Measurements from ENCODE around the gene RBM12.

Gene RBM12

DNA sequence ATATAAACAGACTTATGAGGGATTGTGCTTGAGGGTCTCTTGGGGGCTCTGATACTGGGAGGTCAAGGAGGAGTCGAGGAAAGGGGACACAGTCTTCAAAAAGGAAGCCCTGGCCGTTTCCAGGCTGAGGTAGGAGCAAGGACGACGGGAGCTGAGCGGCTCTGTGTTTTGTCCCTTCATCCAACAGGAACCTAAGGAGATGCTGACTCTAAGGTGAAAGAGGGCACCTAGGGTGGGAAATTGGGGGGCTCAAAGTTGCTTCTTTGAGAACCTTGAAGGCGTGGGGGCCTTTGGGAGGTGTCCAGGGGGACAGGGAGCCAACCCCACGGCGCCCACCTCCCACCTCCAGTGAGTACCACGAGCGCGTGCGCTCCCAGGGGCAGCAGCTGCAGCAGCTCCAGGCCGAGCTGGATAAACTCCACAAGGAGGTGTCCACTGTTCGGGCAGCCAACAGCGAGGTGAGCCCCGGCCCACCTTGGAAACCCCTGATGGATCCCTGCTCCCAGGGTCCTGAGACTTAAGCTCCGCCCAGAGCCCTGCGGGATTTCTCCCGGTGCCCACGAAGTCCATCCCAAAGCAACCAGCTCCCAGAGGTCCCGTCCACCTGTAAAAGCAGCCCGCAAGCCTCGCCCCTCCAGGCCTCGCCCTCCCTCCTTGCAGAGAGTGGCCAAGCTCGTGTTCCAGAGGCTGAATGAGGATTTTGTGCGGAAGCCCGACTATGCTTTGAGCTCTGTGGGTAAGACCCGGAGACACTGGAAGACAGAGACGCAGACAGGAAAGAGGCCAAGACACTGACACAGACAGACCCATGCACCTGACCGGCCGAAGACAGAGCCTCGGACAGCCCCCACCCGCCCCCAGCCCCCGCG lies 46.2 kb downstream of the RBM12 start:
- peaks cover 10% of the 10 kb centered on the region for H3K4me1 ChIP-seq (ENCODE audit: control insufficient read depth, insufficient read depth, low read length)
- peaks cover 8% of the 10 kb centered on the region; the same call in 1 of the 2 replicates for H3K36me3 ChIP-seq (ENCODE audit: control insufficient read depth, insufficient read depth, low read length)
- peaks cover 18% of the 10 kb centered on the region for H3K27me3 ChIP-seq (ENCODE audit: control insufficient read depth, insufficient read depth, low read length)
- H3K4me3 ChIP-seq (ENCODE audit: low read depth, low read length), result peak overlapping the region; percentile 65
- no peaks in the 10 kb centered on the region for H3K9me3 ChIP-seq (ENCODE audit: control insufficient read depth, insufficient read depth, low read length)
- no peak overlapping the region for H3K27ac ChIP-seq (ENCODE audit: low read depth, low read length)
- no peak overlapping the region for H3K9ac ChIP-seq (ENCODE audit: low read depth, low read length)

DNA sequence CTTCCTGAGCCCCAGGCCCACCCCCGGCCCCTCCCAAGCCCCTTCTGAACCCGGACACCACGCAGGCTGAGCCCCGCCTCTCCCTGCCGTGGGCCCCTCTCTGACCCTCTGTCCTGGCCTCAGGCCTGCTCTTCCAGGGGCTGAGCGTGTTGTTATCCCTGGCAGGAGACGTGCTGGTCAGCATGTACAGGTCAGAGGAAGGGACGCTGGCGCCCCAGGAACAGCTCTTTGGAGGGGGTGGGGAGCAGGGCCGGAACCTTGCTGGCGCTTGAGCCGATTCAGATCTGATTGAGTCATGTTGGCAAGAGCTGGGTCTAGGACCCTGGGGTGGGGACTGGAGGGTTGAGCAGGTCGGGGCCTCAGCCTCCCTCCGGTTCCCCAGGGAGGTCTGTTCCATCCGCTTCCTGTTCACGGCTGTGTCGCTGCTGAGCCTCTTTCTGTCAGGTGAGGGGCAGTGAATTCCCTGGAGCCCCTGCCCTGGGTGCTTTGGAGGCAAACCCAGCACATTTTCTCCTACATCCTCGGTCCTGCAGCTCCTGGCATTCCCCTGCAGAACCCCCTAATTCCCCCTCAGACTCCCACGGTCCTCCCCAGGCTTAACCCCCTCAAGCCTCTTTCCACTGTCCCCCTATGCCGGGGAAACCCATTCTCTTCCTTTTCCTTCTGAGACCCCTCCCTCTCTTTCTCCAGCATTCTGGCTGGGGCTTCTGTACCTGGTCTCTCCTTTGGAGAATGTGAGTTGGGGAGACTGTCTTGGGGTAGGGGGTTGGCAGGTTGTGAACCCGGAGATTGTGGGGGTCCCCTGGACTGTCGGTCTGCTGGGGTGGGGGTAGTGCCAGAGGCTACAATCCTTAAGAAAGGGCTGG lies 47.1 kb downstream of the RBM12 start:
- H3K4me3 ChIP-seq (ENCODE audit: low read depth, low read length), result peak overlapping the region; percentile 65
- H3K4me1 ChIP-seq (ENCODE audit: control insufficient read depth, insufficient read depth, low read length), result peaks cover 10% of the 10 kb centered on the region
- H3K9me3 ChIP-seq (ENCODE audit: control insufficient read depth, insufficient read depth, low read length), result no peaks in the 10 kb centered on the region
- H3K36me3 ChIP-seq (ENCODE audit: control insufficient read depth, insufficient read depth, low read length), result peaks cover 8% of the 10 kb centered on the region; the same call in 1 of the 2 replicates
- peaks cover 18% of the 10 kb centered on the region for H3K27me3 ChIP-seq (ENCODE audit: control insufficient read depth, insufficient read depth, low read length)
- H3K27ac ChIP-seq (ENCODE audit: low read depth, low read length), result no peak overlapping the region
- H3K9ac ChIP-seq (ENCODE audit: low read depth, low read length), result no peak overlapping the region

DNA sequence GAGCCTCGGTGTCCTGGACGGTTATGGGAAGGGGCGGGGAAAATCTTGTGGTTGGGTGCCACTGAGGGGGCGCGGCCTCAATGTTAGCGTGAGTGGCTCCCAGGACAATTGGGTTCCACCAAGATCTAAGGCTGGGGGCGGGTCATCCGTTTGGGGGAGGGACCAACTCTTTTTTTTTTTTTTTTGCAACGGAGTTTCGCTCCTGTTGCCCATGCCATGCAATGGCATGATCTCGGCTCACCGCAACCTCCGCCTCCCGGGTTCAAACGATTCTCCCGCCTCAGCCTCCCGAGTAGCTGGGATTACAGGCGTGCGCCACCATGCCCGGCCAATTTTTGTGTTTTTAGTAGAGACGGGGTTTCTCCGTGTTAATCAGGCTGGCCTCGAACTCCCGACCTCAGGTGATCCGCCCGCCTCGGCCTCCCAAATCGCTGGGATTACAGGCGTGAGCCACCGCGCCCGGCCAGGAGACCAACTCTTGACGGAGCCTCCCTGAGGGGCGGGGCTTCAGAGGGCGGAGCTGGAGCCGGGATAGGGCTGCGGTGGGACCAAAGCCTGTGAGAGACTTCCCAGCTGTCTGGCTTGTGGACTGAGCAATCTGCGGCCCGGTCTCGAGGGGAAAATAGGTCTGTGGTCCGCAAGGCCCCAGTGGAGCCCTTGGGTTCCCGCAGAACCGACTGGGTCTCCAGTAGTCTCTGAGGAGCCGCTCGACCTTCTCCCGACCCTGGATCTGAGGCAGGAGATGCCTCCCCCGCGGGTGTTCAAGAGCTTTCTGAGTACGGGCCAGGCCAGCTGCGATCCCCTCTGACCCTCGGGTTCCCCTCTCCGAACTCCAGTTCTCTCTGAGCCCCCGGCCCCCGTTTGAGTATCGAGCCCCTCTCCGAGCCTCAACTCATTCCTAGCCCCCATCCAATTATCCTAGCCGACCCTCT lies 48.0 kb downstream of the RBM12 start:
- peak overlapping the region; percentile 28 for H3K27ac ChIP-seq (ENCODE audit: low read depth, low read length)
- H3K9ac ChIP-seq (ENCODE audit: low read depth, low read length), result peak overlapping the region; percentile 48; the same call in 1 of the 2 replicates

DNA sequence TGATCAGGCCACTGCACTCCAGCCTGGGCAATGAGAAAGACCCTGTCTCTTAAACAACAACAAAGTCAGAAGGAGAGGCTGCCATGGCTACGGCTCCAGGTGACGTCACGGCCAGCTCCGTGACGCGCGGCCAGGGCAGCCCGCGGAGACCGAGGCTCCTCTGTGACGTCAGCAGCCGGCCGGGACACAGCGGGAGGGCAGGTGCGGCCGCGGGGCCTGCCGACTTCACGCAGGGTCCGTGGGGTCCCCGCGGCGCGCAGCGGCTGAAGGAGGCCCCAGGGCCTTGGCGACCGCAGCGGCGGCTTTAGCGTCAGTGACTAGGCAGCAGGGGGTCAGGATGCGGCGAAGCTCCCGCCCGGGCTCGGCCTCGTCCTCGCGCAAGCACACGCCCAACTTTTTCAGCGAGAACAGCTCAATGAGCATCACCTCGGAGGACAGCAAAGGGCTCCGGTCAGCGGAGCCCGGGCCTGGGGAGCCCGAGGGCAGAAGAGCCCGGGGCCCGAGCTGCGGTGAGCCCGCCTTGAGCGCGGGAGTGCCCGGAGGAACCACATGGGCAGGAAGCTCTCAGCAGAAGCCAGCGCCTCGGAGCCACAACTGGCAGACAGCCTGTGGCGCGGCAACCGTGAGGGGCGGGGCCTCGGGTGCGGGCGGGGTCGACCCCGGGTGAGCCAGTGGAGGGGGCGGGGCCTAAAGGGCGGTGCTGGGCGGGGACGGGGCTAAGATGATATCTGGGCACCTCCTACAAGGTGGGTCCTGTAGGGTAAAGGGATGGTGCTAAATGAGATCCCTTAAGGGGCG lies 48.8 kb downstream of the RBM12 start, which contains the start of gene SPAG4:
SPAG4 (plus strand) TSS at position 163 of the 798 bp plus-strand sequence; CDS start at position 338, 175 bp downstream.
- Histone ChIP-seq H3K36me3 (ENCODE audit: control insufficient read depth, insufficient read depth, low read length) (no peaks in the 10 kb centered on the region), H3K27me3 (ENCODE audit: control insufficient read depth, insufficient read depth, low read length) (peaks cover 18% of the 10 kb centered on the region), H3K9me3 (ENCODE audit: control insufficient read depth, insufficient read depth, low read length) (no peaks in the 10 kb centered on the region), H3K9ac (ENCODE audit: low read depth, low read length) (peak within 1 kb of the TSS; percentile 75), H3K4me3 (ENCODE audit: low read depth, low read length) (peak within 1 kb of the TSS; percentile 65), H3K4me1 (ENCODE audit: control insufficient read depth, insufficient read depth, low read length) (peaks cover 10% of the 10 kb centered on the region), H3K27ac (ENCODE audit: low read depth, low read length) (peak within 1 kb of the TSS; percentile 93)

More for the DNA sequence above, 48.0 kb downstream of the RBM12 start:
- H3K4me3 ChIP-seq (ENCODE audit: low read depth, low read length), result peak overlapping the region; percentile 65
- H3K9me3 ChIP-seq (ENCODE audit: control insufficient read depth, insufficient read depth, low read length), result no peaks in the 10 kb centered on the region
- H3K36me3 ChIP-seq (ENCODE audit: control insufficient read depth, insufficient read depth, low read length), result peaks cover 7% of the 10 kb centered on the region; the same call in 1 of the 2 replicates
- H3K4me1 ChIP-seq (ENCODE audit: control insufficient read depth, insufficient read depth, low read length), result peaks cover 10% of the 10 kb centered on the region
- peaks cover 18% of the 10 kb centered on the region for H3K27me3 ChIP-seq (ENCODE audit: control insufficient read depth, insufficient read depth, low read length)

DNA sequence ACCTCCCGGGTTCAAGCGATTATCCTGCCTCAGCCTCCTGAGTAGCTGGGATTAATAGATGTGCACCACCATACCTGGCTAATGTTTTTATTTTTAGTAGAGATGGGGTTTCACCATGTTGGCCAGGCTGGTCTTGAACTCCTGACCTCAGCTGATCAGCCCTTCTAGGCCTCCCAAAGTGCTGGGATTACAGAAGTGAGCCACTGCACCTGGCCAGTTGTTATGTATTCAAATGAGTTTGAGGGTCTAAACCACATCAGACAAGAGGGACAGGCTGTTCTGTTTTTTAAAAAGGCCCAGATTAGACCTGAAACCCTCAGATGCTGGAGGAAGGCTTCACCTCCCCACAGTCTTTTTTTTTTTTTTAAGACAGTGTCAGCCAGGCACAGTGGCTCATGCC lies 53.2 kb downstream of the RBM12 start:
- Histone ChIP-seq H3K9me3 (ENCODE audit: control insufficient read depth, insufficient read depth, low read length) (no peaks in the 10 kb centered on the region), H3K4me3 (ENCODE audit: low read depth, low read length) (no peak overlapping the region), H3K9ac (ENCODE audit: low read depth, low read length) (no peak overlapping the region), H3K27ac (ENCODE audit: low read depth, low read length) (no peak overlapping the region), H3K27me3 (ENCODE audit: control insufficient read depth, insufficient read depth, low read length) (peaks cover 7% of the 10 kb centered on the region), H3K4me1 (ENCODE audit: control insufficient read depth, insufficient read depth, low read length) (no peaks in the 10 kb centered on the region), H3K36me3 (ENCODE audit: control insufficient read depth, insufficient read depth, low read length) (no peaks in the 10 kb centered on the region)

DNA sequence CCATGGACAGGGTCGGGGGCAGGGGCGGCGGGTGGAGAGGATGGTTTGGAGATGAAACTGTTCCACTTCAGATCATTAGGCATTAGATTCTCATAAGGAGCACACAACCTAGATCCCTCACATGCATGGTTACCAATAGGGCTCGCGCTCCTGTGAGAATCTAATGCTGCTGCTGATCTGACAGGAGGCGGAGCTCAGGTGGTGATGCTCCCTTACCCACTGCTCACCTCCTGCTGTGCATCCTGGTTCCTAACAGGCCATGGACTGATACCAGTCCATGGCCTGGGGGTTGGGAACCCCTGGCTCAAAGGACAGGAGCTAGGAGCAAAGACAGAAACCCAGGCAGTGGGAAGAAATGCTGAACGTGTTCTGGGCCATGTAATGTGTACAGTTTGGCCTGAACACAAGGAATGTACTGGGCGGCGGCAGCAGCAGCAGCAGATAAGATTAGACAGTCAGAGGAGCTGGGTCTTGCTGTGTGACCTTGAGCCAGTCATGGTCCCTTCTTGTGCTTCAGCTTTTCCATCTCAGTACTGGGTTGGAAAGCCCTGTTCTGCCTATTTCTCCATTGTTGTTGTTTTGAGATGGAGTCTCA lies 53.8 kb downstream of the RBM12 start:
- H3K9me3 ChIP-seq (ENCODE audit: control insufficient read depth, insufficient read depth, low read length), result no peaks in the 10 kb centered on the region
- no peak overlapping the region for H3K9ac ChIP-seq (ENCODE audit: low read depth, low read length)
- peaks cover 7% of the 10 kb centered on the region for H3K27me3 ChIP-seq (ENCODE audit: control insufficient read depth, insufficient read depth, low read length)
- no peaks in the 10 kb centered on the region for H3K36me3 ChIP-seq (ENCODE audit: control insufficient read depth, insufficient read depth, low read length)
- no peak overlapping the region for H3K27ac ChIP-seq (ENCODE audit: low read depth, low read length)
- no peak overlapping the region for H3K4me3 ChIP-seq (ENCODE audit: low read depth, low read length)
- no peaks in the 10 kb centered on the region for H3K4me1 ChIP-seq (ENCODE audit: control insufficient read depth, insufficient read depth, low read length)

DNA sequence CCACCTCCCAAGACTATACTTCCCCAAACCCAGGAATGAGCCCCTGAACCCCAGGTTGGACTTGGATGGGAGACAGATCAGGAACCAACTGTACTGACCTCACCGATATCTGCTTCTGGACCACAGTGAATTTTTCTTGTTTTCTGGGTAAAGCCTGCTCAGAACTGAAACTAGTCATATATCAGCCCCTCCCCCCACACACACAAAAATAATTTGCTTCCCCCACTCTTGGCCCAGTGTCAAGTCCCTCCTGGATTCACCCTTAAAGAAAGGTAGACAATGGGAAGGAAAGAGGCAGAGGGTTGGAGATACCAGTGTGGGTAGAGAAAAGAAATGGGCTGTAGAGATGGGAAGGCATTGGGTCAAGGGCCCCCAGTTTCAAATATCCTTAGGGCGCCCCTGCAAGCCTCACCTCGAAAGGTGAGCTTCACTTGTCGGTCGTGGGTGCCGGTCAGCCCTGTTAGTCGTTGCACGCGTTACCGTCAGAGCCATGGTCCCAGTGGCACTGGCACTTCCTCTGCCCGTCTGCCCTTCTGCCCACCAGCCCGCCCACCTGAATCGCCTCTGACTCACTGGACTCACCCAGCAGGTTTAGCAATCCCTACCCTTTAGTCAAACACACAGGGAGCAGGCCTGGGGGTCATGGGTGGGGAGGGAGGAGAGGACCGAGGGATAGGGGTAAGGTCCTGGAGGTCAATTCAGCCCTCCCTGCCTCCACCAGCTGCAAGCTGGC lies 57.5 kb downstream of the RBM12 start:
- Histone ChIP-seq H3K9me3 (ENCODE audit: control insufficient read depth, insufficient read depth, low read length) (no peaks in the 10 kb centered on the region), H3K4me1 (ENCODE audit: control insufficient read depth, insufficient read depth, low read length) (no peaks in the 10 kb centered on the region), H3K36me3 (ENCODE audit: control insufficient read depth, insufficient read depth, low read length) (no peaks in the 10 kb centered on the region), H3K4me3 (ENCODE audit: low read depth, low read length) (no peak overlapping the region), H3K9ac (ENCODE audit: low read depth, low read length) (no peak overlapping the region), H3K27me3 (ENCODE audit: control insufficient read depth, insufficient read depth, low read length) (peaks cover 14% of the 10 kb centered on the region), H3K27ac (ENCODE audit: low read depth, low read length) (no peak overlapping the region)

DNA sequence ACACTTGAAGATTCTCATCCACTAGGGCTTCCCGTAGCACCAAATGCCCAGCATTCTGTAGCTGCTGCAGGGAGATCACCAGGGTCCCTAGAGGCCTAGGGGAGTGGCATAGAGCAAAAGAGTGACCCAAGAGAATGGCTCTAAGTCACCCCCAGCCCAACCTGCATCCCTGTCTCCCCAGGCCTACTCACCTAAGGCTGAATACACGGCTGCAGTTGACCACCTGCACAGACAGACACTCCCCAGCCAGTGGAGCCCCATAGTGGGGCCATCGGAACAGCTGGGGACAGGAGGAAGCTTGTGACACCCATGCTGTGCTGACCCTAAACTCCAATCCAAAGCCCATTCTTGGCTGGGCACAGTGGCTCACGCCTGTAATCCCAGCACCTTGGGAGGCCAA lies 58.6 kb downstream of the RBM12 start:
- no peaks in the 10 kb centered on the region for H3K9me3 ChIP-seq (ENCODE audit: control insufficient read depth, insufficient read depth, low read length)
- H3K4me1 ChIP-seq (ENCODE audit: control insufficient read depth, insufficient read depth, low read length), result no peaks in the 10 kb centered on the region
- no peak overlapping the region for H3K27ac ChIP-seq (ENCODE audit: low read depth, low read length)
- no peak overlapping the region for H3K4me3 ChIP-seq (ENCODE audit: low read depth, low read length)
- no peaks in the 10 kb centered on the region for H3K36me3 ChIP-seq (ENCODE audit: control insufficient read depth, insufficient read depth, low read length)
- peaks cover 25% of the 10 kb centered on the region for H3K27me3 ChIP-seq (ENCODE audit: control insufficient read depth, insufficient read depth, low read length)
- no peak overlapping the region for H3K9ac ChIP-seq (ENCODE audit: low read depth, low read length)

DNA sequence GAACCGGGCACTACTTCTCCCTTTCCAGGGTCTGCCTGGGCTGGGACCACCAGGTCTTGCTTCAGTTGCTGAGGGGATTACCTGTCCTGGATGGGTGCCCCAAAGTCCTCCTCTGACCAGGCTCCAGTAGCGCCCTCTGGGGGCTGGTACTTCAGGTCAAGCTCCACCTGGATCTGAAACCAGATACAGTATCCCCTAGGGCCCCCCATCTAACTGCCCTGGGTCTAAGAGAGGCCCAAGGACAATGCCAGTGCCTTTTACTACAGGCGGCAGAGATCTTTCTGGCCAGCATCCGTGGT lies 60.3 kb downstream of the RBM12 start:
- no peak overlapping the region for H3K27ac ChIP-seq (ENCODE audit: low read depth, low read length)
- H3K9ac ChIP-seq (ENCODE audit: low read depth, low read length), result no peak overlapping the region
- H3K36me3 ChIP-seq (ENCODE audit: control insufficient read depth, insufficient read depth, low read length), result no peaks in the 10 kb centered on the region
- no peaks in the 10 kb centered on the region for H3K9me3 ChIP-seq (ENCODE audit: control insufficient read depth, insufficient read depth, low read length)
- H3K4me1 ChIP-seq (ENCODE audit: control insufficient read depth, insufficient read depth, low read length), result no peaks in the 10 kb centered on the region
- no peak overlapping the region for H3K4me3 ChIP-seq (ENCODE audit: low read depth, low read length)
- peaks cover 42% of the 10 kb centered on the region for H3K27me3 ChIP-seq (ENCODE audit: control insufficient read depth, insufficient read depth, low read length)
